Activated naive CD8-positive, alpha-beta T cell (primary cell): Measurements from ENCODE around the gene GLIPR2.
A peak's percentile ranks its signal among the peaks of the same experiment; 100 is the strongest.
"Not testable (repeated sequence)": the region's sequence is repeated elsewhere in the genome, so short reads cannot be mapped to it uniquely, and the experiment has no call there.

Experiments
- H3K27ac Mint-ChIP-seq: one replicate; pipeline ENCODE4 v1.8.0; 2021; ENCODE audit warnings: mixed read lengths
- H3K27me3 Mint-ChIP-seq: one replicate; pipeline ENCODE4 v1.8.0; 2021; ENCODE audit warnings: mixed read lengths
- H3K36me3 Mint-ChIP-seq: one replicate; pipeline ENCODE4 v1.8.0; 2021; ENCODE audit warnings: mixed read lengths
- H3K4me1 Mint-ChIP-seq: one replicate; pipeline ENCODE4 v1.8.0; 2021; ENCODE audit warnings: low read depth, mixed read lengths
- H3K4me3 Mint-ChIP-seq: one replicate; pipeline ENCODE4 v1.8.0; 2021; ENCODE audit warnings: mild to moderate bottlenecking, mixed read lengths
- H3K9me3 Mint-ChIP-seq: one replicate; pipeline ENCODE4 v1.8.0; 2021; ENCODE audit warnings: low read depth, mixed read lengths

The GLIPR2 gene

DNA sequence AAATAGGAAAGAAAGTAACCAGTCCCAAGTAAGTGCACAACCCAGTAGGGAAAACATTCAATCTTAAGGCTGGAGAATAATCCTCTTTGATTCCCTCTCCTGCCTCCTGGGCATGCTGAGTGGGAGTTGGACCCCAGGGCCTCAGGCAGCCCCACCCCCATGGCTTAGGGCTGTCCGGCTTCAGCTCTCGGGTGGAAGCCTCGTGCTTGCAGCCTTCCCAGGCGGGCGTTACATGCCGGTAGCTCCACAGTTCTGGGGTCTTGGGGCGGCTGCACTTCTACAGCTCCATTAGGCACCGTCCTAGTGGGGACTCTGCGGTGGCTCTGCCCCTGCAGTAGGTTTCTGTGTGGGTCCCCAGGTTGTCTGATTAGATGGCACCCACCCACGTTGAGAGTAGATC, 10.1 kb downstream of the GLIPR2 start:
- Mint-ChIP-seq H3K4me3 (no peak overlapping the region), H3K27ac (peak overlapping the region; percentile 68), H3K4me1 (peaks cover 94% of the 10 kb centered on the region), H3K9me3 (peaks cover 13% of the 10 kb centered on the region), H3K36me3 (peaks cover 18% of the 10 kb centered on the region), H3K27me3 (no peaks in the 10 kb centered on the region)

DNA sequence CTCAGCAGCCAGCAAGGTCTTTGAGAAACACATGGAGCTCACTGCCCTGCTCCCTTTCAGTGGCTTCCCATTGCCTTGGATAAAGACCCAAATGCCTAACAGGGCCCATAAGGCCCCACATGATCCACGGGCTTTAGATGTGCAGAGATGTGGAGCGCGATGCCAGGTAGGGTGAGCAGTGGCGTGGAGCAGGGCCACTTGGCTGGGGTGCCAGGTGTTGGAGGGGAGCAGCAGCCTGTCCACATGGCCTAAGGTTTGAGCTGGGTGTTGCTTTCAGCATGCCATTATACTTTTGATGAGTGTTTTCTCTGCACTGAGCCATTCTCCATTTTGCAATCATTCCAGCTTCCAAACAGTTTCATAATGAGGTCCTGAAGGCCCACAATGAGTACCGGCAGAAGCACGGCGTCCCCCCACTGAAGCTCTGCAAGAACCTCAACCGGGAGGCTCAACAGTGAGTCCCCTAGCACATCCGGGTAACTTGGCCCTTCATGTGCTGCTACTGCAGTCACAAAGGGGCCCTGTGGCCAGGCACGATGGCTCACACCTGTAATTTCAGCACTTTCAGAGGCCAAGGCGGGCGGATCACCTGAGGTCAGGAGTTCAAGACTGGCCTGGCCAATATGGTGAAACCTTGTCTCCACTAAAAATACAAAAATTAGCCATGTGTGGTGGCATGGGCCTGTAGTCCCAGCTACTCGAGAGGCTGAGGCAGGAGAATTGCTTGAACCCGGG, 11.1 kb downstream of the GLIPR2 start:
- H3K27me3 Mint-ChIP-seq = no peaks in the 10 kb centered on the region
- H3K4me3 Mint-ChIP-seq = peak overlapping the region; percentile 35
- peaks cover 18% of the 10 kb centered on the region for H3K36me3 Mint-ChIP-seq
- H3K4me1 Mint-ChIP-seq = peaks cover 92% of the 10 kb centered on the region
- H3K27ac Mint-ChIP-seq = peak overlapping the region; percentile 68
- peaks cover 13% of the 10 kb centered on the region for H3K9me3 Mint-ChIP-seq

DNA sequence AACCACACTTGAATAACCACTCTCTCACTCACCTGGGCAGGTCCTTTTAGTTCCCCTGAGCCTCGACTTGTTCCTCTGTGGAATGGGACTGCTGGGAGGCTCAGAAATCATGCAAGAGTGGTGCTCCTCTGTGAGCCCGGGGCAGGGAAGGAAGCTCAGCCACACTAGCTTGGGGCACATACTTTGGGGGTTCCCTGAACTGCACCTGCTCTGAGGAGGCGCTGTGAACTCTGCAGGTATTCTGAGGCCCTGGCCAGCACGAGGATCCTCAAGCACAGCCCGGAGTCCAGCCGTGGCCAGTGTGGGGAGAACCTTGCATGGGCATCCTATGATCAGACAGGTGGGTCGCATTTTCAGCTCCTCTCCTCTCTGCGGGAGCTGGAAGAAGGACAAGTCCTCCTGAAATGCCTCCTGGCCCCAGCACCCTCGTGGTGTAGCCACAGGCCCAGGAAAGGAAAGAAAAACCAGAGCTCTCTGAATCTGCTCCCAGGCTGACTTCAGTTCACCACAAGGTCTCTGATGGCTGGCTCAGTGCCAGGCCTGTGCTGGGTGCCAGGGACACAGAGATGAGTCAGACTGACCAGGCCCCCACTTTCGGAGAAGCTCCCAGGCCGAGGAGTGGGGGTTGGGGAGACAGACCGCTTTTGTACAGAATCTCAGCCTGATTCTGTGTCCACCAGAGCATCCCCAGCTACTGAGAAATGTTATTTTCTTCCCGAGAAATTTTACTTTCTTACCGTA, 11.9 kb downstream of the GLIPR2 start:
- Mint-ChIP-seq H3K4me1 (peaks cover 91% of the 10 kb centered on the region), H3K27ac (no peak overlapping the region), H3K4me3 (peak overlapping the region; percentile 13), H3K27me3 (no peaks in the 10 kb centered on the region), H3K36me3 (peaks cover 18% of the 10 kb centered on the region), H3K9me3 (peaks cover 13% of the 10 kb centered on the region)

DNA sequence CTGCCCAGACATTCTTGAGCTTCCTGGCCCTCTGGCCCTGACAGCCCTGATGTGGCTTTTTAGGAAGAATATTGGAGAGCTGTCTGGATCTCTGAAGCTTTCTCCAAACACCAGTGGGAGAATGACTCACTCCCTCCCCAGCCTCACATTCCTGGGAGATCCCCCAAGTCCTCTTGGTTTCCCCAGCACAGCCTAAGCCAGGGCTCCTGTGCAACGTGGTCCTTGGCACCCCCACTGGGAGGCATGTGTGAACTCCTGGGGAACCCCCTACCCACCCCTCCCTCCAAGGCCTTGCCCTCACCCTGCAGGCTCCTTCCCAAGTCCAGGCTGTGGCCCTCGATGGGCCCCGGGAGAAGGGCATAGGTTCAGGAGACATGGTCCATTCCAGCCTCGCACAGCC, 12.7 kb downstream of the GLIPR2 start:
- peaks cover 13% of the 10 kb centered on the region for H3K9me3 Mint-ChIP-seq

DNA sequence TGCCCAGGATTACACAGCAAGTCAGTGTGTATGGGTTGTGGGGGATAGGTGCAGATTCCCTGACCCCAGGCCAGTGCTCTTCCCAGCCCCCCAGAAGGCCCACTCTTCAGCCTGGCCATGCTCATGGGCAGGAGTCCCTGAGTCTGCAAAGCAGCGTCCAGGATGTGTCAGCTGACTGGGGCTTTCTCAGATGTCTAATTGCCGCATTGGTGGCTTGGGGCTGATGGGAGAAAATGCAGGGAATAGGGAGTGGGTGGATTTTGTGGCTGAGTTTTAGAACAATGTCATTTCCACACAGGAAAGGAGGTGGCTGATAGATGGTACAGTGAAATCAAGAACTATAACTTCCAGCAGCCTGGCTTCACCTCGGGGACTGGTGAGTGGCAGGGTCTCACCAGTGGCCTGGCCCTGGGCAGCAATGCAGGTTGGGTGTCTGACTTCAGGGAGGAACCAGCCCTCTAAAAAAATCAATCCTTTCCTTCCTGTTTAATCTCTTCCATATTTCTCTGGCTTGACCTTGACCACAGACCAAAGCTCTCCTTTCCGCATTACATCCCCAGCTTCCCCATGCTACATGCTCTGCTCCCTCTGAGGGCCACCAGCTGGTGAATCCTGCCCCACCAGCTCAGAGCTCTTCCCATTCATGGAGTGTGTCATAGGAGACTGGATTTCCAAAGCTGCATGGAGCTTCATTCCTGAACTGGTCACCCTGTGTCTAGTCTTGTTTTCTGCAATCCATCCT, 14.2 kb downstream of the GLIPR2 start:
- H3K36me3 Mint-ChIP-seq = peaks cover 17% of the 10 kb centered on the region
- H3K4me1 Mint-ChIP-seq = peaks cover 81% of the 10 kb centered on the region
- H3K4me3 Mint-ChIP-seq = peak overlapping the region; percentile 65
- H3K27me3 Mint-ChIP-seq = no peaks in the 10 kb centered on the region
- H3K27ac Mint-ChIP-seq = peak overlapping the region; percentile 97
- H3K9me3 Mint-ChIP-seq = peaks cover 7% of the 10 kb centered on the region

More for the DNA sequence above, 12.7 kb downstream of the GLIPR2 start:
- H3K36me3 Mint-ChIP-seq = peaks cover 20% of the 10 kb centered on the region
- no peak overlapping the region for H3K27ac Mint-ChIP-seq
- H3K27me3 Mint-ChIP-seq = no peaks in the 10 kb centered on the region
- H3K4me3 Mint-ChIP-seq = no peak overlapping the region
- peaks cover 90% of the 10 kb centered on the region for H3K4me1 Mint-ChIP-seq

DNA sequence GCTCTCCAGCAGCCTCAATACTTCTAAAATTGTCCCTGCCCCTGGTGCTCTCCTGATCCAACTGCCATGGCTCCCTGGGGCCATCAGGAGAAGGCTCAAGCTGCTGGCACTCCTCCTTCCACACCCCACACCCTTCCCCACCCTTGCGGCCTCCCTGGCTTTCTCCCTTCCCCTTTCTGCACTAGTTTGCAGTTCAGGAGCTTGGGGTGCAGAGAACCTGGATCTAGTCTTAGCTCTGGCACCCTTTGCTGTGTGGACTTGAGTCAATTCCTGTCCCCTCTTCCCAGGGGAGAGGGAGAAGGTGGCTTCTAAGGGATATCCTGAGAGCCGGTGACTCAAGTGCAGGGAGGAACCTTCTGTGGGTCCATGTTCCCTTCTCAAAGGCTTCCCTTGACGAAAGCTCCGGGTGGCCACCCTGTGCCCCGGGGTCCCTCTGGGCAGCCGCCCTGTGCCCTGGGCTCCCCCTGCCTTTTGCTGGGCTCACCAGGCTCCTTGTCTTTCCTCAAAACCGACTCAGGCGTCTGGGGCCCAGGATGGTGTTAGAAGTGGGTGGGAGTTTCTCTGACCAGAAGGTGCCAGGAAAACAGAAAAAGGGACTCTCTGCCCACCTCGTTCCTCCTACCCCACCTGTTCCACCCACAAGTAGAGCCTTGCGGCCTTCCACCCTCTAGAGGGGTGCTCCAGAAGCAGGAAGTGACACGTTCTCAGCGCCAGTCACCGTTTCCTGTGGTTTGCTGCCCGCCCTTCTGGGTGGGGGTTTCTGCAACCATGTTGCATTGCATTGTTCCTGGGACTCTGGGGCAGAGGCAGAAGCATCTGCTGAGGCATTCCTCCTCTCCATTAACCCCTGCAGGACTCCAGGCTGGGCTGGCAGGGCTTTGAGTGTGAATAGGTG, 15.0 kb downstream of the GLIPR2 start:
- Mint-ChIP-seq H3K9me3 (no peaks in the 10 kb centered on the region), H3K4me3 (peak overlapping the region; percentile 74), H3K27ac (peak overlapping the region; percentile 97), H3K4me1 (peaks cover 73% of the 10 kb centered on the region), H3K27me3 (no peaks in the 10 kb centered on the region), H3K36me3 (peaks cover 12% of the 10 kb centered on the region)

DNA sequence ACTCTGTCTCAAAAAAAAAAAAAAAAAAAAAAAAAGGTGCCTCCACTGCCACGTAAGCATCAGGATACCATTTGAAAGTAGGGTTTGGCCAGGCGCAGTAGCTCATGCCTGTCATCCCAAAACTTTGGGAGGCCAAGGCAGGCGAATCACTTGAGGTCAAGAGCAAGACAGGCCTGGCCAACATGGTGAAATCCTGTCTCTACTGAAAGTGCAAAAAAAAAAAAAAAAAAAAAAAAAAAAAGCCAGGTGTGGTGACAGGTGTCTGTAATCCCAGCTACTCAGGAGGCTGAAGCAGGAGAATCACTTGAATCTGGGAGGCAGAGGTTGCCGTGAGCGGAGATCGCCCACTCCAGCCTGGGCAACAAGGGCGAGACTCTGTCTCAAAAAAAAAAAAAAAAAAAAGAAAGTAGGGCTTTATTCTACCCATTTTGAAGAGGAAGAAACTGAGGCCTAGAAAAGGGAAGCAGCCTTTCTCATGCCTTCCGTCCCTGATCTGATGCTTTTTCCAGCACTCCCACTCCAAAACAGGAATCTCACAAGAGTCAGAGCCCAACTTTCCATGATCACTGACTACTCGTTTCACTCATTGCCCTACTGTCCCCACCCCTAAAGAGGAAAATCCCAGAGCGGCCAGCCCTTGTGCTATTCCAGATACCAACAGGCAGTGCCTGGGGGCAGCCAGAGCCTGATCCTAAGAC, 16.4 kb downstream of the GLIPR2 start:
- Mint-ChIP-seq H3K9me3 (no peaks in the 10 kb centered on the region), H3K27ac (peak overlapping the region; percentile 97), H3K4me3 (peak overlapping the region; percentile 23), H3K27me3 (no peaks in the 10 kb centered on the region), H3K36me3 (peaks cover 8% of the 10 kb centered on the region), H3K4me1 (peaks cover 63% of the 10 kb centered on the region)

DNA sequence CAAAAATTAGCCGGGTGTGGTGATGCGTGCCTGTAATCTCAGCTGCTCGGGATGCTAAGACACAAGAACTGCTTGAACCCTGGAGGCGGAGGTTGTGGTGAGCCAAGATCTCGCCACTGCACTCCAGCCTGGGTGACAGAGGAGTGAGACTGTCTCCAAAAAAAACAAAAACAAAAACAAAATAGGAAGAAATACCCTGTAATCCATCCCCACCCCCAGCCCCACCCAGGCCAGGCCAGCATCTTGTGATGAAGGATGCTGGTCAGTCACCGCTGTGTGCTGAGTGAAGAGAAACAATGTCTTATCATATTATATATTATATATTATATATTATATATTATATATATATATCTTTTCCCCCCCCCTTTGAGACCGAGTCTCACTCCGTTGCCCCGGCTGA, 17.2 kb downstream of the GLIPR2 start:
- peaks cover 12% of the 10 kb centered on the region for H3K36me3 Mint-ChIP-seq
- no peaks in the 10 kb centered on the region for H3K9me3 Mint-ChIP-seq
- peak overlapping the region; percentile 43 for H3K27ac Mint-ChIP-seq
- H3K4me1 Mint-ChIP-seq = peaks cover 54% of the 10 kb centered on the region
- H3K27me3 Mint-ChIP-seq = no peaks in the 10 kb centered on the region
- no peak overlapping the region for H3K4me3 Mint-ChIP-seq

DNA sequence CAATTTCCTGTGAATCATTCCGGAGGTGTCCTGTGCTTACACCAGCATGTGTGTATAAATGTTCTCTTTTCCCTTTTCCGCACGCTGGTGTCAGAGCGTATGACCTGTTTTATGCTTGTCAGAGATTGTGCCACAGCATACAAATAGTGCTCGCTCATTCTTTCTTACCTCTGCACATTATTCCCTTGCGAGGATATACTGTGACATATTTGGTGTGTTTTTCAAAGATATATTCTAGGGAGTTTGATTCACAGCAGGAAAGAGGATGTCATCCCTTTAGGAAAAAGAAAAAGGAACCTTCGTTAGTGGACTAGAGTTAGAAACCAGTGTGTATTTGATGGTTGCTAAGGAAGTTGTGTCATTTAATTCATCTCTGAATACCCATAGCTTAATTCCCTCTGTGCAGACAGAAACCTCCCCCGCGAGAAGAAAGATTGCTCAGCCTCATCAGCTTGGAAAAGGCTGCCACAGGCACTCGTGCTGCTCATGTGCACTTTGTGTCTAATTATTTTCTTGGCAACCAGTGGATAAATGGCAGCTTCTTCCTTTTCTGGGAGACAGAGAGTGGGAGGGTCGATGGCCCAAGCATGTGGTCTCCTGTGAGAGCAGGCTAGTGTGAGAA, 17.9 kb downstream of the GLIPR2 start:
- H3K36me3 Mint-ChIP-seq = peaks cover 12% of the 10 kb centered on the region

DNA sequence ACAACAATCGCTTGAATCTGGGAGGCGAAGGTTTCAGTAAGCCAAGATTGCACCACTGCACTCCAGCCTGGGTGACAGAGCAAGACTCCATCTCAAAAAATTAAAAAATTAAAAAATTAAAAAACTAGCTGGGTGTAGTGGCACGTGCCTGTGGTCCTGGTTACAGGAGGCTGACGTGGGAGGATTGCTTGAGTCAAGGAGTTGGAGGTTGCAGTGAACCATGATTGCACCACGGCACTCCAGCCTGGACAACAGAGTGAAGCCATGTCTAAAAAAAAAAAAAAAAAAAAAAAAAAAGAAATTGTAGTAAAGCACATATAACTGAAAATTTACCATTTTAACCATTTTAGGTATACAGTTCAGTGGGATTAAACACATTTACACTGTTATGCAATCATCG, 19.6 kb downstream of the GLIPR2 start:
- Mint-ChIP-seq H3K27me3 (no peaks in the 10 kb centered on the region), H3K4me3 (no peak overlapping the region), H3K36me3 (peaks cover 12% of the 10 kb centered on the region), H3K9me3 (no peaks in the 10 kb centered on the region), H3K4me1 (peaks cover 34% of the 10 kb centered on the region), H3K27ac (no peak overlapping the region)

More for the DNA sequence above, 17.9 kb downstream of the GLIPR2 start:
- peaks cover 50% of the 10 kb centered on the region for H3K4me1 Mint-ChIP-seq
- no peaks in the 10 kb centered on the region for H3K9me3 Mint-ChIP-seq
- H3K4me3 Mint-ChIP-seq = peak overlapping the region; percentile 2
- no peaks in the 10 kb centered on the region for H3K27me3 Mint-ChIP-seq
- peak overlapping the region; percentile 43 for H3K27ac Mint-ChIP-seq

DNA sequence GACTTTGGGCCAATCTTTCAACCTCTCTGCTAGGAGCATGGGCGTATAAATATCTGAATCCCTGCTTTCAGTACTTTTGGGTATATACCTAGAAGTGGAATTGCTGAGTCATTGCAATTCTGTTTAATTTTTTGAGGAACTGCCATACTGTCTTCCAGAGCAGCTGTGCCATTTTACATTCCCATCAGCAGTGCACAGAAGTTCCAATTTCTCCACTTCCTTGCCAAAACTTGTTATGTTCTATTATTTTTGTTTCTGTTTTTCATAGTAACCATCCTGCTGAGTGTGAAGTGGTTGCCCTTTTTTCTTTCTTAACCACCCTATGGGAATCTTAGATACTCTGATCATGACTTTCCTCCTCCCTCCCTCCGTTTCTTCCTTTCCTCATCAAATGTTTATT, 21.6 kb downstream of the GLIPR2 start:
- Mint-ChIP-seq H3K4me3 (no peak overlapping the region), H3K27me3 (no peaks in the 10 kb centered on the region), H3K4me1 (peaks cover 16% of the 10 kb centered on the region), H3K36me3 (peaks cover 12% of the 10 kb centered on the region), H3K9me3 (no peaks in the 10 kb centered on the region), H3K27ac (peak overlapping the region; percentile 3)

DNA sequence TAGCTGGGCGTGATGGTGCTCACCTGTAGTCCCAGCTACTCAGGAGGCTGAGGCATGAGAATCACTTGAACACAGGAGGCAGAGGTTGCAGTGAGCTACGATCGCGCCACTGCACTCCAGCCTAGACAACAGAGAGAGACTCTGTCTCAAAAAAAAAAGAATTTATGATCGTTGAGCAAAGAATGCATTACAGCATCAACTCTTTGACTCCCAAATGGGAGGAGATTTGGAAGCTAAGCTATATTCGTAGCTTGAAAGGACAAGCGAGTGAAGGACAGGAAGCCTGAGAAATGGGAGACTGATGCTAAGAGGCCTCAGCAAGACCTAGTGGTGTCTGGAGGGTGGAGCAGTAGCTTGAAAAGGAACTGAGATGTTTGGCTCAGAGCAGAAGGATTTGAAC, 22.4 kb downstream of the GLIPR2 start:
- no peak overlapping the region for H3K4me3 Mint-ChIP-seq
- H3K27me3 Mint-ChIP-seq = no peaks in the 10 kb centered on the region
- H3K4me1 Mint-ChIP-seq = peaks cover 11% of the 10 kb centered on the region
- H3K27ac Mint-ChIP-seq = no peak overlapping the region
- H3K9me3 Mint-ChIP-seq = no peaks in the 10 kb centered on the region
- peaks cover 12% of the 10 kb centered on the region for H3K36me3 Mint-ChIP-seq

DNA sequence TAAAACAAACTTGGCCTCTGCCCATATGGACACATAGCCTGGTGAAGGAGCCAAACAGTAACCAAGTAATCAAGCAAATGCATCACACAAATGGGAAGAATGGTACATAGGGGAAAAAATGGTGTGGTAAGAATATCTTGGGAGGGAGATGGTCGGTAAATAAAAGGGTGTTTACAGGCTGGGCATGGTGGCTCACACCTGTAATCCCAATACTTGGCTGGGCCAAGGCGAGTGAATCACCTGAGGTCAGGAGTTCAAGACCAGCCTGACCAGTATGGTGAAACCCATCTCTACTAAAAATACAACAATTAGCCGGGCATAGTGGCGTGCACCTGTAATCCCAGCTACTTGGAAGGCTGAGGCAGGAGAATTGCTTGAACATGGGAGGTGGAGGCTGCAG, 23.0 kb downstream of the GLIPR2 start:
- H3K4me1 Mint-ChIP-seq, H3K27ac Mint-ChIP-seq, H3K27me3 Mint-ChIP-seq, H3K9me3 Mint-ChIP-seq, H3K36me3 Mint-ChIP-seq, H3K4me3 Mint-ChIP-seq: not testable (repeated sequence)
